Fibroblast of skin of left biceps (primary cell): ENCODE results near the gene SLC45A1.
"Not testable (repeated sequence)": the region's sequence is repeated elsewhere in the genome, so short reads cannot be mapped to it uniquely, and the experiment has no call there.

Experiments
- DNase-seq, 2 experiments: peaks; one replicate each; pipeline ENCODE4 v3.0.0-alpha.2; 2013; ENCODE audit warnings: low read depth in 2 of 2

SLC45A1 gene

DNA sequence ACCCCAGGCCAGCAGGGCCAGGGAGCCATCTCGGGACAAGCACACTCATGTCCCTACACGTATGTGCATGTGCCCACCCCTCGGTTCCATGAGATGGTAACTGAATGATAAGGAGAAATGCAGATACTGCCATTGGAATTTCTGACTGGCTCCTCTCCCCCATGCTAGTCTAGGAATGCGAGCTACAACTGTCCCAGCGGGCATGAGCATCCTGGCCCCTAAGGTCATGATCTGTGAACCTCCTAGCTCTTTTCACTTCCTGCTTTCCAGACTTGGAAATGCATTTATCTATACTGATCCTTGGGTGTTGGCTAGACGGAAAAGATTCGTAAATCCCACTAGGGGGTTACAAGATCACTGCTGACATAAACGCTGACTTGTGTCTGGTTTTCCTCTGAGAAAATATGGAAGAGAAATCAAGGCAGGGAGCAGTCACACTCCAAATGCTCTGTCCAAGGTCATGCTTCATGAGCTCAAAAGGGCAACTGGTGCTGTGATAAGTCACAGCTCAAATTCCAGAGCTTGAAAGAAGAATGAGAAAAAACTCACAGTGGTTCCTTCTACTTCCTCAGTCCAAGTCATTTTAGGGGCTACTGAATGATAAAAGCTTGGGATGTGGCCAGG, 49.8 kb downstream of the SLC45A1 start:
- no peak for DNase-seq

- DNase-seq, result no peak
Measured at GRCh38 chr1:8368956-8369639, 51.2 kb downstream of the SLC45A1 start.

GRCh38 chr1:8370046-8370881, 52.4 kb downstream of the SLC45A1 start:
- DNase-seq, result no peak

- DNase-seq, result no peak
Measured at GRCh38 chr1:8370905-8371315, 53.0 kb downstream of the SLC45A1 start.

DNA sequence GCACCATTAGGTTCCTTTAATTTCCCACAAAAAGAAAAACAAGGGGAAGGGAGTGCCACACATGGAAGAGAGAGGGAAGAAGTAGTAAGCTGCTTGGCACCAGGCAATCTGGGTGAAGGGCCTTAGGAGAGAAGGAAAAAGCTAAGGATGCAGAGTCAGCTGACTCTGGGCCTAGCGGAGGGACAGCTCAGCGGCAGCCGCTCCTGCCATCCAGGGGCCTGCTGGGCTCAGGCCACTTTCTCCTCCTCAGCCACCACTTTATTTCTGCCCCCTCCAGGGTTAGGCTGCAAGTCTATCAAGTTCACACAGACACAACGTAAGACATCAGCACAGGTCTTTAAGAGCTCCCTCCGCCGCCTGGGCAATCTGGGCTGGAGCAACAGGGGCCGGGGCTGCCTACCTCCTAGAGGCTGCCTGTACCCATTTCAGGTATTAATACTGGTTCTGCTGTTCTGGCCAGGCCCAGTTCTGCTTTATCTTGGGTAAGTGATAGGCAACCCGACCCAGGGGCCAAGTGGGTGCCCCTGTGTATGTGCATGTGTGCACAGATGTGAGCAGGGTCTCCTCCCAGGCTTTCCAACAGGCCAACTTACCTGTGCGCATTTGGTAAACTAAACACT, 53.6 kb downstream of the SLC45A1 start:
- DNase-seq, result no peak

- no peak for DNase-seq
Measured at GRCh38 chr1:8373125-8373524, 55.2 kb downstream of the SLC45A1 start.

GRCh38 chr1:8373581-8374241, 55.8 kb downstream of the SLC45A1 start:
- peak in 1 of 2 experiments; percentile 42 for DNase-seq

DNA sequence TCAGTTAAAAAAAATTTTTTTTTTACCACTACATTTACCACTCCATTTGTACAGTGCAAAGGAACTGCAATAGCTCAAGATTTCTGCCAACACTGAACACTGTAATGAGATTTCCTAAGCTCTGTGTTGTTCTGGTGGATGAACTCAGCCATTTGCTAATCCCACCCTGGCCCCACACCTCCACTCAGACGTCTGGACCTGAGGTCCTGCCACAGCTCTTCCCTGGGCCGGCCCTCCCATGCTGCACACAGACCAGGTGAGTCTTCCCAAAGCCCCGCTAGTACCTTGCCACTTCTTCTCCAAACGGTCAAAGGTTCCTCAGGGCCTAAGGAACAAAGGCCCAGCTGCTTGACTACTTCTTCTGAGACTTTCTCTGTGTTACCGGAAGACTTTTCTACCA, 56.4 kb downstream of the SLC45A1 start:
- DNase-seq, result no peak

GRCh38 chr1:8374812-8375211, 56.9 kb downstream of the SLC45A1 start:
- no peak for DNase-seq

DNA sequence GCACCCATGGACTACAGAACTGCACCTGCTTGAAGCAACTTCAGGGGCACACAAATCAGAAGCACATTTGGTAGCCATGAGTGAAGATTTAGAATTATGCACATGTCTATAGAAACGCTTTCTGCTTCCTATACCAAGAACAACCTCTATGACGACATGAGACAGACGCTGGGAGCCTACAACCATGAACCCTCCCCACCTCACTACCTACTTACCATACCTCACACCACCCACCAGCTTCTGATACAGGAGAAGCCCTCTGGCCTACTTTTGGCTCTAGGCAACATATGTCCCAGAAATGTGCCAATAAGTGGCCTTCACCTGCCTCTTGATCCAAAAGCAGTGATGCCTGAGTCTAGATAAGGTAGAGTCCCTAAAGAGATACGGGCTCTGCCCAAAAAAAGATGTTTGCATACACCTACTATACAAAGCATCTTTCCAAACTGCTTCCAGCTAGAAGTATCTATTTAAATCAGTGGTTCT, 58.5 kb downstream of the SLC45A1 start:
- DNase-seq, result no peak

GRCh38 chr1:8377271-8377981, 59.5 kb downstream of the SLC45A1 start:
- no peak for DNase-seq

DNA sequence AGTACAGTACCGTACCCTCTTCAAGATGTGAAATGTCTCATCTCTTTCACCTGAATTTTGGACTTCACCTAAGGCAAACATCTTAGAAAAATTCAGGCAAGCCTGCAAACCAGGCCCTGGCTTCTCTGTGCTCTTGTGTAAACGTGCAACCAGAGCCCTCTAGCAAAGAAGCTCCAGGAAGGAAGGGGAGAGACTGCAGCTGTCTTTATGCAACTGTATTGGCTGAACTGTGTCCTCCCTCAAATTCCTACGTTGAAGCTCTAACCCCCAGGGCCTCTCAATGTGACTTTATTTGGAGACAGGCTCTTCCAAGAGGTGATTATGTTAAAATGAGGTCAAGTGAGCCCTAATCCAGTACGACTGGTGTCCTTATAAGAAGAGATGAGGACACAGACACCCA, 60.3 kb downstream of the SLC45A1 start:
- DNase-seq, result no peak

GRCh38 chr1:8378981-8379470, 61.1 kb downstream of the SLC45A1 start:
- DNase-seq, result no peak

- DNase-seq, result no peak
Measured at GRCh38 chr1:8379513-8380186, 61.7 kb downstream of the SLC45A1 start.

- not testable (repeated sequence) for DNase-seq
Measured at GRCh38 chr1:8380310-8380709, 62.4 kb downstream of the SLC45A1 start.

- DNase-seq, result no peak
Measured at GRCh38 chr1:8381618-8382017, 63.7 kb downstream of the SLC45A1 start.

DNA sequence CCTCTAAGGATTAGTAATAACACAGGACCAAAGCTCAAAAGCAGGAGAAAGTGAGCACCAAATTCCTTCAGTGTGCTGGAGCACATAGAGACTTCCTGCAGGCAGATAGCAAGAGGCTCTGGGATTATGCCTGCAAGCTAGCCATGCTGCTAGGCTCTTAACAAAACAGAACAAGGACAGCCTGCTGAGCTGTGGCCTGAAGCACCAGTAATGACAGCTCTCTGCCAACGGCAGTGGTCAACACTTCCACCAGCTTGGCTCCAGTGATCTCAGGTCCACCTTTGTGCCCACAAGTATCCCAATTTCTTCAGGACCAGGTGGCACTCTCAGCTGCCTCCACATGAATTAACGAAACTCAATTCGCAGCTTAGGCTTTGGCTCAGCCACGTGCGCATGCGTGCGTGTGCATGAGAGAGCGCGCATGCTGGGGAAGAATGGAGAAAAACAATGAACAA, 64.2 kb downstream of the SLC45A1 start:
- no peak for DNase-seq

GRCh38 chr1:8382608-8383505, 64.9 kb downstream of the SLC45A1 start:
- DNase-seq, result no peak

GRCh38 chr1:8384088-8384487, 66.2 kb downstream of the SLC45A1 start:
- no peak for DNase-seq
